ENCODE results near the gene EIF2AK2.

The EIF2AK2 gene

GRCh38 chr2:37061013-37061711, 95.6 kb downstream of the EIF2AK2 start:
- Mint-ChIP-seq H3K36me3 (peaks cover 37% of the 10 kb centered on the region), H3K4me3 (no peak overlapping the region), H3K4me1 (no peaks in the 10 kb centered on the region), H3K9me3 (no peaks in the 10 kb centered on the region), H3K27ac (no peak overlapping the region), H3K27me3 (no peaks in the 10 kb centered on the region)
- CTCF ChIA-PET = no interaction called here
- no peak for DNase-seq

- CTCF ChIA-PET = no interaction called here
- no peak overlapping the region for H3K27ac Mint-ChIP-seq
- no peak overlapping the region for H3K4me3 Mint-ChIP-seq
- DNase-seq = no peak
- no peaks in the 10 kb centered on the region for H3K4me1 Mint-ChIP-seq
- no peaks in the 10 kb centered on the region for H3K27me3 Mint-ChIP-seq
- no peaks in the 10 kb centered on the region for H3K9me3 Mint-ChIP-seq
- H3K36me3 Mint-ChIP-seq = peaks cover 35% of the 10 kb centered on the region
Observed at GRCh38 chr2:37060446-37060845, 96.3 kb downstream of the EIF2AK2 start.

GRCh38 chr2:37059841-37060240, 96.9 kb downstream of the EIF2AK2 start:
- no peak for DNase-seq
- no peaks in the 10 kb centered on the region for H3K27me3 Mint-ChIP-seq
- CTCF ChIA-PET = no interaction called here
- H3K4me1 Mint-ChIP-seq = no peaks in the 10 kb centered on the region
- H3K27ac Mint-ChIP-seq = no peak overlapping the region
- H3K36me3 Mint-ChIP-seq = peaks cover 36% of the 10 kb centered on the region
- H3K9me3 Mint-ChIP-seq = no peaks in the 10 kb centered on the region
- H3K4me3 Mint-ChIP-seq = no peak overlapping the region

- Mint-ChIP-seq H3K4me3 (no peak overlapping the region), H3K4me1 (no peaks in the 10 kb centered on the region), H3K27me3 (no peaks in the 10 kb centered on the region), H3K9me3 (no peaks in the 10 kb centered on the region), H3K36me3 (peaks cover 40% of the 10 kb centered on the region), H3K27ac (no peak overlapping the region)
- CTCF ChIA-PET = no interaction called here
- DNase-seq = no peak
Observed at GRCh38 chr2:37052600-37053332, 104.0 kb downstream of the EIF2AK2 start.
